Ramos (cell line): ENCODE measurements around the gene ANAPC4.

Experiments
- in situ Hi-C: fragments of 300-500 bp; cut with MboI; formaldehyde crosslinking; loops from one replicate; pipeline ENCODE4 v1.14.3; 2022; ENCODE audit warnings: low sequenced_read_pairs; ENCODE audit not compliant: unreplicated experiment

Gene ANAPC4

DNA sequence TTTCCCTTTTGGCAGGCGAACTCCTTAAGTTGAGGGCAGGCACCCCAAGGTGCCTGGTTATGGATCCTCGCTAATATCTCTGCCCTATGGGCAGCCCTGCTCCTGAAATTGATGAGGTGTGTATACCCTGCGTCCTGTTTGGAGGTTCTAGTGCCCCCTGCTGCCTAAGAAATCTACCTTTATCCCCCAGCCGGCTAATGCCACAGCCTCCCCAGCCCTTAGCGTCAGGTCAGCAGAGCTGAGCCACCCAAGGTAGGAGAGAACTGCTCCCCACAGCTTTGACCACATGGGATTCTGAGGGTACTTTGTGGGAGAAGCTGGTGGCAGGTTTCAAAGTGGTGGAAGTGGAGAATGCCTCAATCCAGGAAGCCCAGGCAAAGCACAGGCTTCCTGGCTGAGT, 50.8 kb downstream of the ANAPC4 start:
- in situ Hi-C loops, result loop anchor here (25.0 kb wide), 1 partner anchor 984 kb away; no protein-coding TSS in a partner anchor

DNA sequence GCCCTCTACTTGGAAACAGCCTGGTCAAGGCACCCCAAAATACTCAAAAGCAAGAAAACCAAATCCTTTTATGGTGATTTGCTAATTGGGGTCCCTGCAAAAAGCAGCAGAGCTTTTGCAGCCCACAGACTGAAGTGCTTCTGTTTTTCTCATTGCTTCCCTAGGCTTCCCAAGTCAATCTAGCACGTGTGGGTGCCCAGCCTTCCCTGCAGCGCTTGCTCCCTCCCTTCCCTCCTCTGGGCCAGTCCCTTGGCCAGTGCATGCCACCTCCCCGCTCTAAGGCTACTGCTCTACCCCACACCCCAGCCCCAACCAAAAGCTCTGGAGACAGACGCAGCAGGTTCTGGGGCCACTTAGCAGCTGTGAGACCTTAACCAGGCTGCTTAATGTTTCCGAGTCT, 53.6 kb downstream of the ANAPC4 start:
- in situ Hi-C loops, result loop anchor here (25.0 kb wide), 1 partner anchor 982 kb away; no protein-coding TSS in a partner anchor

DNA sequence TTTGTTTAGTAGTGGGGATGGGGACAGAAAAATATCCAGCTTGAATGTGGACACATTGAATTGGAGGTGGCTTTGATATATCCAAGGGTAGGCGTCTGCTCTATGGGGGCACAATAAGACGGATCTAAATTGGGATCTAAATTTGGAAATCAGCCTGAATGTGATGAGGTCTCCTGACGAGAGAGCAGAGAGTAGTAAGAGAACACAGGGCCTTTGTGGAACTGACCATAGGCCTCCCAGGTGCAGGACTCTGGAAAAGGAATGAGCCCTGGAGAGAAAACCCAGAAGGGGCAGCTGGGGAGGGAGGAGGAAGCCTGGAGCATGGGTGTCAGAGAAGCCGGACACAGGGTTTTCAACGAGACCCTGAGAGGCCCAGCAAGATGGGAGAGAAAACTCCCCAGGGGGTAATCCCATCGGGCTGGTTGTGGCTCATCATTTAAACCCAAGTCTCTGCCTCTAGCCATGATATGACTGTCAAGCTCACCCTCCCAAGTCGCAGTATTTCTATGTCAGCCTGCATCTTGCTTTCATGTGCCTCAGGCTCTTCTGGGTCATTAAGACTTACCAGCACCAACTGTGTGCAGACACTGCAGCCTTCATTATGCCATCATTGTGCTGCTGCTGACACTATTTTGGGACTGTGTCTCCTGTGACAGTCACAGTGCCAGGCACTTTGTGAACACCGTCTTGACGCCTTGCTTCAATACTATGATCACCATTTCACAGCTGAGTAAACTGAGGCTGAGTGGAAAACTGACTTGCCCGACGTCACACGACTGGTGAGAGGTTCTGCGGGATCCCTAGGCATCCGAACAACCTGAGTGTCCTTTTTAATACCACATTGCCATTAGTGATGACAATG, 57.1 kb downstream of the ANAPC4 start:
- in situ Hi-C loops, result loop anchor here (25.0 kb wide), 1 partner anchor 978 kb away; no protein-coding TSS in a partner anchor

- in situ Hi-C loops, result loop anchor here (25.0 kb wide), 1 partner anchor 974 kb away; no protein-coding TSS in a partner anchor
These were observed 60.9 kb downstream of the ANAPC4 start for GRCh38 chr4:25437926-25438325.

GRCh38 chr4:25439918-25440477, 62.9 kb downstream of the ANAPC4 start:
- in situ Hi-C loops, result loop anchor here (25.0 kb wide), 1 partner anchor 972 kb away; no protein-coding TSS in a partner anchor

DNA sequence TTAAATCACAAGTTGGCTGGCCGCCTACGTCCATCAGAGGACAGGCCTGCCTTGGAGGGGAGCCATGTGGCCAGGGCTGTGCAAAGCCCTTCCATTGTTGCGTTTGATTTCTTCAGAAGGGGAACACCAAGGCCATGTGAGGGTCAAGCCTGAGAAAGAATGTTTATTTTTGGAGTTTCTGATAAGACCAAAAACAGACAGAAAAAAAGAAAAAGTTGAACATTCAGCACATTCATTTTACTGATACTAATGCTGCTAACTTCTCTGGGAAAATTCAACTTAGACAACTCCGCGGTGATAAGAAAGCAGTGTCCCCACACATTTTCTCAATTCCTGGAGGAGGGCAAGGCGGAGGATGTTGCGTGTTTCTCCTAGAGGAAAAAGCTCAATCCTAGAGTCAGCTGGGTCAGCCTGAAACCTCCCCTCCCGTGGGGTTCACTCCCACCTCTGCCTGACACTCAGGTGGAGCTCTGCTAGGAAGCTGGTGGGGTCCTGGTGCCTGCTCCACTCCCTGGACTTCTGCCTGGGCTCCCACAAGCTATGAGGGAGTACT, 63.5 kb downstream of the ANAPC4 start:
- in situ Hi-C loops, result loop anchor here (25.0 kb wide), 1 partner anchor 972 kb away; no protein-coding TSS in a partner anchor

DNA sequence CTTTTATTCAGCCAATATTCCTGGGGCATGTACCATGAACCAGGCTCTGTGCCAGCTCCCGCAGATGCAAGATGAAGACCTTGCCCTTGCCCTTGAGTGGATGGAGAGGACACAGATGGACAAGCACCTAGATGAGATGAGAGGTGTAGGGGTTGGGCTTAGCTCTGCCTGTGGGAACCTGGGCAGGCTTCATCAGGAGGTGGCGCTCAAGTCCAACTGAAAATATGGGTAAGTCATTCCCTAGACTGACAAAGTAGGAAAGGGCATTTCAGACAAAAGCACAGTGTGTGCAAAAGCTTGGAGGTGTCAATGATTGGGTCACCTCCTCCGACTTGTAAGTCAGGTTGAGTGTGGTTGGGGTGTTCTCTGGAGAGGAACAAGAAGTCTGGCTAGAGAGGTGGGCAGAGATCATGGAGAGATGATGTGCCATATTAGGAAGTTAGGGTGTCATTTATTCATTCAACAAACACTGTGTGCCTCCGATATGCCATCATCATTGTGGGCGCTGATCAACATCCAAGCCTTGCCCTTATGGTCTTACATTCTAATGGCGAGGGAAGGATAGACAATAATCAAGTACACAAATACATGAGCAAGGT, 64.6 kb downstream of the ANAPC4 start:
- in situ Hi-C loops, result loop anchor here (25.0 kb wide), 1 partner anchor 971 kb away; no protein-coding TSS in a partner anchor

DNA sequence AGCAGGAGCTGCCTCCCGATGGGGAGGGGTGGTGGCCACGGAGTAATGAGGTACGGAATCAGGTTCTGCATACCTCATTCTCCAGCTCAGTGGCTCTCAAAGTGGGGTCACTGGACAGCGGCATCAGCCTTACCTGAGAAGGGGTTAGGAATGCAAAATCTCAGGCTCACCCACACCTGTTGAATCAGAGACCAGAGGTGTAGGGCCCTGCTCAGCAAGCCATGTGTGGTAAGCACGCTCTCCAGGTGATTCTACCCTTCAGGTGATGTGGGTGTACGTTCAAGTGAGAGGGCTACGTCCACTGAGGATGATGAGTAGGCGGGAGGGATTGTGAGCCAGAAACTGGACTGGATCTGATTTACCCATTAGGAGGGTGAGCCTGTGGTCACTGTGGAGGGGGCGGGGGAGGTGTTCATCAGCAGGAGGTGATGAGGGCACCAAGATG, 65.8 kb downstream of the ANAPC4 start:
- in situ Hi-C loops, result loop anchor here (25.0 kb wide), 1 partner anchor 969 kb away; no protein-coding TSS in a partner anchor

GRCh38 chr4:25443851-25444250, 66.8 kb downstream of the ANAPC4 start:
- in situ Hi-C loops, result loop anchor here (25.0 kb wide), 1 partner anchor 968 kb away; no protein-coding TSS in a partner anchor

DNA sequence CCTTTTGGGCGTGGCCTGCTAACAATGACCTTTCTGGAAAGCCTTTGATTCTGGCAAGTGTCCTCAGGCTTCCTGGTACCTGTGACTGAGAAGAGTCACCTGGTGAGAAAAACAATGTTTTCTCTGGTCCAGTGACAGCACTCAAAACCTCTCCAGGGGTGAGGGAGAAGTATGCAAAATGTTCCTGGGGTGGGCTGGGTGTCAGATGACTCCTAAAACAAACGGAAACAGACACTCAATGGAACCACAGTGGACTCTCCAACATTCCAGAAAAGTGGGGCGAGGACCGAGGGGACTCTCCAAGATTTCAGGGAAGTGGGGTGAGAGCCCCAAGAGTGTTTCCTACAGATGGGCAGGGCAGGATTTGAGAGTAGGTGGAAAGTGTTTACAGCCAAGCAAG, 69.5 kb downstream of the ANAPC4 start:
- in situ Hi-C loops, result loop anchor here (25.0 kb wide), 1 partner anchor 966 kb away; no protein-coding TSS in a partner anchor

DNA sequence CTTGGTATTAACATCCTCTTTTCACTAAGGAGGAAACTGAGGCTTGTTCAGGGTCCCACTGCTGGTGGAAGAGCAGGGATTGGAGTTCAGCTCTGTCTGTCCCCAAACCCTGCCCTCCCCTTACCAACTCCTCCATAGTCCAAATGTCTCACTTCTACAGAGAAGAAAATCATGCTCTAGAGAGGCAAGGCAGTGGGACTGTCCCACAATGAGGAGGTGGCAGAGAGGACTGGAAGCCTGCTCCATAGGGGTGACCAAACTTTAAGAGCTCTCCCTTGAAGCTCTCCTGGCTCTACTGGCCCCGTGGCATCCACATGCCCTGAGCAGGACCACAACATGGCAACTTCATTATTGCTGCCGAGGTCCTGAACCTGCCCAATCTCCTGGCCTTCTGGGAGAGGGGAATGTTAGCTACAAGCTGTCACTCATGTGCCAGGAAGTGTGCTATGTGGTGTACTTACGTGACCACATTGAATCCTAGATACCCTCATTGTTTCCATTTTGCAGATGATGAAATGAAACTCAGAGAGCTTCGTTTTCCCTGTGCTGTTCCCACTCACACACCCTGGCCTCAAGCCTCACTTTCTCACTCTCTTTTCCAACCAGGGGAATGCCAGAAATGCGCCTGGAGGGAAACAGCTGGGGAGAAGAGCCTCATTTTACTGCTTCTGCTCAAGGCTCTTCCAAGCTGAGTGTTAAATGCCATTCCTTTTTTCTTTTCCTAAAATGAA, 71.5 kb downstream of the ANAPC4 start:
- in situ Hi-C loops, result loop anchor here (25.0 kb wide), 1 partner anchor 964 kb away; no protein-coding TSS in a partner anchor

- in situ Hi-C loops, result loop anchor here (25.0 kb wide), 1 partner anchor 963 kb away; no protein-coding TSS in a partner anchor
These were observed 72.2 kb downstream of the ANAPC4 start for GRCh38 chr4:25449270-25449669.

GRCh38 chr4:25449688-25450087, 72.6 kb downstream of the ANAPC4 start:
- in situ Hi-C loops, result loop anchor here (25.0 kb wide), 1 partner anchor 963 kb away; no protein-coding TSS in a partner anchor

GRCh38 chr4:25450491-25450901, 73.4 kb downstream of the ANAPC4 start:
- in situ Hi-C loops, result no loop called here

GRCh38 chr4:25451676-25452075, 74.6 kb downstream of the ANAPC4 start:
- in situ Hi-C loops, result no loop called here

DNA sequence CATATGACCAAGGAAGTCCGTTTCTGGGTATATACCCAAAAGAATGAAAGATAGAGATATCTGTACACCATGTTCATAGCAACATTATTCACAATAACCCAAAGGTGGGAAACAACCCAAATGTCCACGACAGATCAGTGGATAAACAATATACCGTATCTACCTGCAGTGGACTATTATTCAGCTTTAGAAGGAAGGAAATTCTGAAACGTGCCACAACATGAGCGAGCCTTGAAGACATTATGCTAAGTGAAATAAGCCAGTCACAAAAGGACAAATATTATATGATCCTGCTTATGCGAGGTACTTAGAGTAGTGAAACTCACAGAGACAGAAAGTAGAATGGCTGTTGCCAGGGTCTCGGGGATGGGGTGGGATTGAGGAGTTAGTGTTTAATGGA, 75.0 kb downstream of the ANAPC4 start:
- in situ Hi-C loops, result no loop called here

DNA sequence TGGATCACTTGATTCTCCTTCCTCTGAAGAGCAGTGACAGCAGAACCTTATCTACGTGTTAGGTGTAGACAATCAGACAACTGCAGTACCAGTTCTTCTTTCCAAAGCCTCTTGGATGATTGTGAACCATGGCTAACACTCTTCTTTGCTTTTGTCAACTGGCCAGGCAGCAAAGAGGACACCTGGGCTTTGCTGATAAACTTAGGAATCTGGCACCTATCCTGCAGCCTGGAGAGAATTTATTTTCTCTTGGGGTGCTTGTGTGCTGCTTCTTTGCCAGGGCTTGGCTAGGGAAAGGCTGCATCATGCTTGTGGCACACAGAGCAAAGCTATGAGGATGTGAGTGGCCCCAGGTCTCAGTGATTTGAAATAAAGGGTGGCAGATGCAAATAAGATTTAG, 77.4 kb downstream of the ANAPC4 start:
- in situ Hi-C loops, result no loop called here

GRCh38 chr4:25457053-25457715, 80.1 kb downstream of the ANAPC4 start:
- in situ Hi-C loops, result no loop called here
